Neural cell (in vitro differentiated cells): ENCODE data around the gene PAK1. TPM values are rescaled to one million over a fixed set of nuclear protein-coding genes. Genes with fewer than 3 reads are reported as not detected.

ENCODE experiments used
- H2AFZ ChIP-seq: fragments of 200-600, 300-800 bp; sonication (generic), shearing (Covaris generic); 2 replicates; pipeline ENCODE4 v1.6.0; 2014; ENCODE audit warnings: low read depth, mild to moderate bottlenecking, antibody characterized with exemption, low read length, moderate library complexity
- H3F3A ChIP-seq: fragments of 200-600 bp; shearing (Covaris generic); 2 replicates; pipeline ENCODE4 v1.6.1; 2016; ENCODE audit warnings: mild to moderate bottlenecking, moderate library complexity, mixed read lengths, antibody characterized with exemption, low read length; ENCODE audit not compliant: insufficient read depth, poor library complexity, severe bottlenecking
- H3K27ac ChIP-seq: fragments of 200-600, 300-800 bp; sonication (generic), shearing (Covaris generic); 2 replicates; pipeline ENCODE4 v1.5.1; 2014; ENCODE audit warnings: mild to moderate bottlenecking, low read length, moderate library complexity
- H3K27me3 ChIP-seq: fragments of 300-800, 200-600 bp; sonication (generic), shearing (Covaris generic); 2 replicates; pipeline ENCODE4 v1.6.0; 2014; ENCODE audit warnings: mild to moderate bottlenecking, low read depth, low read length, moderate library complexity; ENCODE audit not compliant: insufficient read depth
- H3K36me3 ChIP-seq: fragments of 300-800, 200-600 bp; sonication (generic), shearing (Covaris generic); 2 replicates; pipeline ENCODE4 v1.5.1; 2014; ENCODE audit warnings: mild to moderate bottlenecking, antibody characterized with exemption, low read length, moderate library complexity; ENCODE audit not compliant: insufficient read depth
- H3K4me2 ChIP-seq: fragments of 300-800, 200-600 bp; sonication (generic), shearing (Covaris generic); 2 replicates; pipeline ENCODE4 v1.6.0; 2014; ENCODE audit warnings: mild to moderate bottlenecking, low read length
- H3K4me3 ChIP-seq: fragments of 300-800, 200-600 bp; sonication (generic), shearing (Covaris generic); 2 replicates; pipeline ENCODE4 v1.5.1; 2014; ENCODE audit warnings: mild to moderate bottlenecking, low read length, moderate library complexity
- H3K79me2 ChIP-seq: fragments of 200-600 bp; shearing (Covaris generic); replicated peaks from 2 replicates; pipeline ENCODE4 v1.6.0; 2014; ENCODE audit warnings: mild to moderate bottlenecking, low read length, moderate library complexity; ENCODE audit not compliant: insufficient read depth
- H3K9ac ChIP-seq: fragments of 300-800, 200-600 bp; sonication (generic), shearing (Covaris generic); 2 replicates; pipeline ENCODE4 v1.6.1; 2016; ENCODE audit warnings: mild to moderate bottlenecking, low read length, mixed read lengths
- H3K9me2 ChIP-seq: fragments of 200-600 bp; shearing (Covaris generic); 2 replicates; pipeline ENCODE4 v1.6.1; 2016; ENCODE audit warnings: mild to moderate bottlenecking, low read length, mixed read lengths; ENCODE audit not compliant: insufficient read depth
- H3K9me3 ChIP-seq: fragments of 200-600, 300-800 bp; sonication (generic), shearing (Covaris generic); 2 replicates; pipeline ENCODE4 v1.6.1; 2016; ENCODE audit warnings: mild to moderate bottlenecking, mixed run types, low read length, moderate library complexity, mixed read lengths
- H4K20me1 ChIP-seq: fragments of 200-600 bp; shearing (Covaris generic); 2 replicates; pipeline ENCODE4 v1.6.1; 2016; ENCODE audit warnings: mild to moderate bottlenecking, mixed run types; ENCODE audit not compliant: insufficient read depth
- CTCF ChIP-seq: fragments of 450-650 bp; IDR thresholded peaks from 2 replicates; pipeline ENCODE4 v1.5.1; 2014; ENCODE audit warnings: antibody characterized with exemption, mild to moderate bottlenecking, moderate library complexity; ENCODE audit not compliant: poor library complexity, severe bottlenecking
- EP300 ChIP-seq: fragments of 450-650 bp; conservative IDR thresholded peaks from 2 replicates; pipeline ENCODE4 v1.6.1; 2014; ENCODE audit warnings: antibody characterized with exemption, mild to moderate bottlenecking, moderate library complexity; ENCODE audit not compliant: poor library complexity, severe bottlenecking
- EZH2 ChIP-seq: fragments of 200-600, 300-800 bp; shearing (Covaris generic), sonication (generic); IDR thresholded peaks from 2 replicates; pipeline ENCODE4 v1.6.1; 2014; ENCODE audit warnings: antibody characterized with exemption, low read length, borderline replicate concordance, mild to moderate bottlenecking; ENCODE audit not compliant: insufficient read depth, poor library complexity, severe bottlenecking
- MXI1 ChIP-seq: fragments of 450-650 bp; conservative IDR thresholded peaks from 2 replicates; pipeline ENCODE4 v1.6.1; 2014; ENCODE audit warnings: antibody characterized with exemption, mild to moderate bottlenecking; ENCODE audit not compliant: poor library complexity, severe bottlenecking
- POLR2AphosphoS5 ChIP-seq: IDR thresholded peaks from 2 replicates; pipeline ENCODE4 v1.6.1; 2012
- RAD21 ChIP-seq: fragments of 450-650 bp; conservative IDR thresholded peaks from 2 replicates; pipeline ENCODE4 v1.6.1; 2014; ENCODE audit warnings: antibody characterized with exemption, mild to moderate bottlenecking, moderate library complexity
- REST ChIP-seq: IDR thresholded peaks from 2 replicates; pipeline ENCODE4 v1.6.1; 2012; ENCODE audit warnings: borderline replicate concordance
- SMC3 ChIP-seq: fragments of 450-650 bp; conservative IDR thresholded peaks from 2 replicates; pipeline ENCODE4 v1.6.1; 2014; ENCODE audit warnings: antibody characterized with exemption, mild to moderate bottlenecking, moderate library complexity; ENCODE audit not compliant: poor library complexity
- TAF1 ChIP-seq: IDR thresholded peaks from 2 replicates; pipeline ENCODE4 v1.6.1; 2012; ENCODE audit warnings: low read depth
- polyA plus RNA-seq: library from polyadenylated mRNA; depleted of rRNA; stranded (reverse); fragments of >200 nt; gene quantifications from 2 replicates; pipeline ENCODE4 v1.2.3, GENCODE V29; 2014

The PAK1 gene
- polyA plus RNA-seq, 1 donor from 2014 or later = 65.2 TPM

- H3K9me3 ChIP-seq = no peaks in the 10 kb centered on the region
- no peak overlapping the region for H3K4me3 ChIP-seq
- no peak overlapping the region for H3K9ac ChIP-seq
- H3F3A ChIP-seq = no peaks in the 10 kb centered on the region
- no peaks in the 10 kb centered on the region for H3K9me2 ChIP-seq
- no peaks in the 10 kb centered on the region for H4K20me1 ChIP-seq
- no peaks in the 10 kb centered on the region for H3K36me3 ChIP-seq
- no peak for TF ChIP-seq POLR2AphosphoS5
- no peak for TF ChIP-seq MXI1
- TF ChIP-seq REST = no peak
- no peak for TF ChIP-seq CTCF
- TF ChIP-seq TAF1 = no peak
- TF ChIP-seq EZH2 = no peak
- no peak for TF ChIP-seq SMC3
- no peak for TF ChIP-seq RAD21
- TF ChIP-seq EP300 = no peak
- no peak overlapping the region for H3K27ac ChIP-seq
- no peak overlapping the region for H3K4me2 ChIP-seq
- no peaks in the 10 kb centered on the region for H3K27me3 ChIP-seq
- H3K79me2 ChIP-seq = peaks cover 8% of the 10 kb centered on the region
- no peak overlapping the region for H2AFZ ChIP-seq
Observed at GRCh38 chr11:77457340-77457739, 16.6 kb downstream of the PAK1 start.

- Histone ChIP-seq H3F3A (no peaks in the 10 kb centered on the region), H3K4me3 (no peak overlapping the region), H3K4me2 (no peak overlapping the region), H3K9ac (no peak overlapping the region), H3K27ac (no peak overlapping the region), H3K9me3 (no peaks in the 10 kb centered on the region), H2AFZ (no peak overlapping the region), H4K20me1 (no peaks in the 10 kb centered on the region), H3K79me2 (peaks cover 11% of the 10 kb centered on the region), H3K9me2 (no peaks in the 10 kb centered on the region), H3K36me3 (no peaks in the 10 kb centered on the region), H3K27me3 (no peaks in the 10 kb centered on the region)
- TF ChIP-seq CTCF = no peak
Observed at GRCh38 chr11:77455740-77456139, 18.2 kb downstream of the PAK1 start.
